ENCODE measurements around the gene SENP8.

Gene SENP8

GRCh38 chr15:72112805-72113204, 5.4 kb upstream of the SENP8 start:
- in situ Hi-C loops (cut with MboI; ENCODE audit: low sequenced_read_pairs), result no loop called here

- in situ Hi-C loops (cut with MboI; ENCODE audit: low sequenced_read_pairs), result no loop called here
Measured at GRCh38 chr15:72113347-72114031, 4.7 kb upstream of the SENP8 start.

GRCh38 chr15:72116731-72117485, 1.3 kb upstream of the SENP8 start:
- in situ Hi-C loops (cut with MboI; ENCODE audit: low sequenced_read_pairs), result no loop called here

- in situ Hi-C loops (cut with MboI; ENCODE audit: low sequenced_read_pairs), result no loop called here
Measured at GRCh38 chr15:72117486-72118016, 652 bp upstream of the SENP8 start.

- in situ Hi-C loops (cut with MboI; ENCODE audit: low sequenced_read_pairs), result no loop called here
Measured at GRCh38 chr15:72124218-72124617, 6.0 kb downstream of the SENP8 start.

- in situ Hi-C loops (cut with MboI; ENCODE audit: low sequenced_read_pairs), result no loop called here
Measured at GRCh38 chr15:72127724-72128322, 9.6 kb downstream of the SENP8 start.

GRCh38 chr15:72128359-72128758, 10.2 kb downstream of the SENP8 start:
- in situ Hi-C loops (cut with MboI; ENCODE audit: low sequenced_read_pairs), result no loop called here

- in situ Hi-C loops (cut with MboI; ENCODE audit: low sequenced_read_pairs), result no loop called here
Measured at GRCh38 chr15:72130272-72130671, 12.1 kb downstream of the SENP8 start.

GRCh38 chr15:72131922-72132321, 13.7 kb downstream of the SENP8 start:
- in situ Hi-C loops (cut with MboI; ENCODE audit: low sequenced_read_pairs), result no loop called here

GRCh38 chr15:72133211-72133610, 15.0 kb downstream of the SENP8 start:
- in situ Hi-C loops (cut with MboI; ENCODE audit: low sequenced_read_pairs), result no loop called here

- in situ Hi-C loops (cut with MboI; ENCODE audit: low sequenced_read_pairs), result no loop called here
Measured at GRCh38 chr15:72135719-72136118, 17.5 kb downstream of the SENP8 start.

GRCh38 chr15:72136170-72137051, 18.2 kb downstream of the SENP8 start:
- in situ Hi-C loops (cut with MboI; ENCODE audit: low sequenced_read_pairs), result no loop called here

- in situ Hi-C loops (cut with MboI; ENCODE audit: low sequenced_read_pairs), result no loop called here
Measured at GRCh38 chr15:72139667-72140066, 21.5 kb downstream of the SENP8 start.

- in situ Hi-C loops (cut with MboI; ENCODE audit: low sequenced_read_pairs), result no loop called here
Measured at GRCh38 chr15:72140088-72140487, 21.9 kb downstream of the SENP8 start.

GRCh38 chr15:72141171-72142084, 23.2 kb downstream of the SENP8 start:
- in situ Hi-C loops (cut with MboI; ENCODE audit: low sequenced_read_pairs), result no loop called here

GRCh38 chr15:72146221-72146620, 28.0 kb downstream of the SENP8 start:
- in situ Hi-C loops (cut with MboI; ENCODE audit: low sequenced_read_pairs), result no loop called here

- in situ Hi-C loops (cut with MboI; ENCODE audit: low sequenced_read_pairs), result no loop called here
Measured at GRCh38 chr15:72146934-72147333, 28.7 kb downstream of the SENP8 start.

GRCh38 chr15:72147418-72147817, 29.2 kb downstream of the SENP8 start:
- in situ Hi-C loops (cut with MboI; ENCODE audit: low sequenced_read_pairs), result no loop called here

- in situ Hi-C loops (cut with MboI; ENCODE audit: low sequenced_read_pairs), result loop anchor here (25.0 kb wide), 1 partner anchor 391 kb away; no protein-coding TSS in a partner anchor
Measured at GRCh38 chr15:72153269-72154000, 35.2 kb downstream of the SENP8 start.
